Neural crest cell (in vitro differentiated cells): Measurements from ENCODE around the gene HOXB2. TPM values are rescaled to one million over a fixed set of nuclear protein-coding genes. Genes with fewer than 3 reads are reported as not detected.

Experiments
- DNase-seq: peaks from one replicate; pipeline ENCODE4 v3.0.0; 2021; ENCODE audit warnings: low read depth, mixed read lengths, low spot score
- H3K27ac Mint-ChIP-seq: one replicate; pipeline ENCODE4 v1.8.0; 2021; ENCODE audit warnings: mild to moderate bottlenecking, mixed read lengths; ENCODE audit not compliant: unreplicated experiment
- H3K27me3 Mint-ChIP-seq: 2 replicates; pipeline ENCODE4 v1.8.0; 2021; ENCODE audit warnings: low read depth, mild to moderate bottlenecking, mixed read lengths
- H3K36me3 Mint-ChIP-seq: 2 replicates; pipeline ENCODE4 v1.8.0; 2021; ENCODE audit warnings: low read depth, mild to moderate bottlenecking, mixed read lengths
- H3K4me1 Mint-ChIP-seq: 2 replicates; pipeline ENCODE4 v1.8.0; 2021; ENCODE audit warnings: mixed read lengths
- H3K4me3 Mint-ChIP-seq: one replicate; pipeline ENCODE4 v1.8.0; 2021; ENCODE audit warnings: mild to moderate bottlenecking, mixed read lengths
- H3K9me3 Mint-ChIP-seq: 2 replicates; pipeline ENCODE4 v1.8.0; 2021; ENCODE audit warnings: mixed read lengths
- CTCF ChIP-seq: fragments of 200-600 bp; sonication (generic); conservative IDR thresholded peaks from 2 replicates; pipeline ENCODE4 v1.5.0; 2021; ENCODE audit warnings: antibody characterized with exemption, mild to moderate bottlenecking
- total RNA-seq: library from RNA; stranded (reverse); gene quantifications from 2 replicates; pipeline ENCODE4 v1.2.1, GENCODE V29; 2021

The HOXB2 gene
- total RNA-seq, 1 donor from 2014 or later, result 60.0 TPM

GRCh38 chr17:48571826-48572417 lies 27.0 kb upstream of the HOXB2 start:
- Mint-ChIP-seq H3K27ac (no peak overlapping the region), H3K4me1 (peaks cover 14% of the 10 kb centered on the region), H3K9me3 (no peaks in the 10 kb centered on the region), H3K4me3 (peak overlapping the region; percentile 82), H3K27me3 (peaks cover 4% of the 10 kb centered on the region), H3K36me3 (no peaks in the 10 kb centered on the region)
- no peak for TF ChIP-seq CTCF
- DNase-seq, result no peak

- Mint-ChIP-seq H3K27me3 (no peaks in the 10 kb centered on the region), H3K36me3 (no peaks in the 10 kb centered on the region), H3K4me1 (peaks cover 14% of the 10 kb centered on the region), H3K9me3 (no peaks in the 10 kb centered on the region), H3K27ac (no peak overlapping the region), H3K4me3 (peak overlapping the region; percentile 54)
- DNase-seq, result no peak
- TF ChIP-seq CTCF, result no peak
Measured at GRCh38 chr17:48571024-48571818, 26.3 kb upstream of the HOXB2 start.

GRCh38 chr17:48570325-48571023 lies 25.6 kb upstream of the HOXB2 start:
- Mint-ChIP-seq H3K4me1 (peaks cover 14% of the 10 kb centered on the region), H3K36me3 (no peaks in the 10 kb centered on the region), H3K4me3 (peak overlapping the region; percentile 54), H3K27me3 (no peaks in the 10 kb centered on the region), H3K9me3 (no peaks in the 10 kb centered on the region), H3K27ac (no peak overlapping the region)
- DNase-seq, result no peak
- no peak for TF ChIP-seq CTCF

- Mint-ChIP-seq H3K27ac (no peak overlapping the region), H3K27me3 (no peaks in the 10 kb centered on the region), H3K9me3 (no peaks in the 10 kb centered on the region), H3K4me1 (peaks cover 16% of the 10 kb centered on the region), H3K4me3 (peak overlapping the region; percentile 54), H3K36me3 (no peaks in the 10 kb centered on the region)
- DNase-seq, result no peak
- peak; percentile 36 for TF ChIP-seq CTCF
Measured at GRCh38 chr17:48569674-48570324, 24.9 kb upstream of the HOXB2 start.

- H3K27me3 Mint-ChIP-seq, result no peaks in the 10 kb centered on the region
- H3K4me1 Mint-ChIP-seq, result peaks cover 17% of the 10 kb centered on the region
- no peak for DNase-seq
- no peak overlapping the region for H3K4me3 Mint-ChIP-seq
- H3K9me3 Mint-ChIP-seq, result no peaks in the 10 kb centered on the region
- no peaks in the 10 kb centered on the region for H3K36me3 Mint-ChIP-seq
- H3K27ac Mint-ChIP-seq, result no peak overlapping the region
- no peak for TF ChIP-seq CTCF
Measured at GRCh38 chr17:48569240-48569582, 24.3 kb upstream of the HOXB2 start.
